ENCODE measurements around the gene LRRC45.

- TF ChIP-seq POLR2A (IDR thresholded peaks at IDR 0.05; ENCODE audit: low read length), result no peak
- TF ChIP-seq GATA1 (IDR thresholded peaks at IDR 0.05; ENCODE audit: low read depth, low read length), result no peak
Observed at GRCh38 chr17:82062076-82062983, 39.2 kb downstream of the LRRC45 start.
